ENCODE measurements around the gene S100A5. TPM values are rescaled to one million over a fixed set of nuclear protein-coding genes. Genes with fewer than 3 reads are reported as not detected.

Gene S100A5
- total RNA-seq, 1 experiment from 2014 or later, result not detected

GRCh38 chr1:153563991-153564390 lies 23.3 kb upstream of the S100A5 start:
- H4K20me1 ChIP-seq (ENCODE audit: control insufficient read depth, insufficient read depth, insufficient read length), result peaks cover 3% of the 10 kb centered on the region
- no peak overlapping the region for H3K4me3 Mint-ChIP-seq
- H4K91ac ChIP-seq (ENCODE audit: insufficient read length, low read depth, low read length), result no peak overlapping the region
- no peak overlapping the region for H2BK5ac ChIP-seq (ENCODE audit: insufficient read length, low read length)
- H2AK5ac ChIP-seq (ENCODE audit: insufficient read length, low read length), result no peak overlapping the region
- peak; percentile 27 for DNase-seq
- no peak overlapping the region for H3K56ac ChIP-seq (ENCODE audit: insufficient read length, low read depth, low read length)
- H3T11ph ChIP-seq (ENCODE audit: low read length), result no peak overlapping the region
- H3K23ac ChIP-seq (ENCODE audit: insufficient read length, low read depth, low read length), result no peak overlapping the region
- no peaks in the 10 kb centered on the region for H3K27me3 ChIP-seq (ENCODE audit: insufficient read depth, low read length)
- H3K4me1 Mint-ChIP-seq, result peaks cover 31 to 33% of the 10 kb centered on the region in 2 experiments
- no peaks in the 10 kb centered on the region for H3K9me3 ChIP-seq (ENCODE audit: control insufficient read depth, low read depth, low read length)
- H3K27ac ChIP-seq (ENCODE audit: insufficient read length, low read depth, low read length), result no peak overlapping the region
- H2BK120ac ChIP-seq (ENCODE audit: low read depth, low read length, poor library complexity, severe bottlenecking), result no peak overlapping the region
- no peak overlapping the region for H4K8ac ChIP-seq (replicated peaks; ENCODE audit: insufficient read length, low read depth, low read length)
- no peak overlapping the region for H3K9ac ChIP-seq (ENCODE audit: extremely low read depth, insufficient read length, low read length)
- H2BK12ac ChIP-seq (ENCODE audit: insufficient read length, low read depth, low read length), result no peak overlapping the region
- WGBS (ENCODE audit: extremely low coverage, insufficient read length, low lambda C conversion rate), result no CpG with 5 or more reads among the region's 7 CpGs
- no peak overlapping the region for H4K5ac ChIP-seq (ENCODE audit: insufficient read length, low read depth, low read length)
- no peaks in the 10 kb centered on the region for H3K9me3 Mint-ChIP-seq
- H3K18ac ChIP-seq (ENCODE audit: insufficient read length, low read depth, low read length), result no peak overlapping the region
- TF ChIP-seq CTCF (conservative IDR thresholded peaks at IDR 0.05), result no peak
- no peak overlapping the region for H3K27ac Mint-ChIP-seq
- H3K4me1 ChIP-seq (ENCODE audit: insufficient read depth, low read length), result peaks cover 7% of the 10 kb centered on the region; the same call in 1 of the 2 replicates
- H3K79me1 ChIP-seq (ENCODE audit: insufficient read depth, low read depth, low read length, poor library complexity, severe bottlenecking), result no peaks in the 10 kb centered on the region
- no peaks in the 10 kb centered on the region for H3K36me3 Mint-ChIP-seq (ENCODE audit: insufficient read depth in 1 of 3, low read depth in 3 of 3)
- peaks cover 6% of the 10 kb centered on the region for H3K27me3 Mint-ChIP-seq (ENCODE audit: low read depth)
- no peaks in the 10 kb centered on the region for H3K23me2 ChIP-seq (ENCODE audit: insufficient read length, low read depth, low read length, poor library complexity, severe bottlenecking)
- H3K79me2 ChIP-seq (ENCODE audit: insufficient read depth, low read length), result no peaks in the 10 kb centered on the region
- no peak overlapping the region for H3K4ac ChIP-seq (ENCODE audit: low read depth, low read length)
- peak overlapping the region; percentile 13; the same call in 1 of the 2 replicates for H3K14ac ChIP-seq (ENCODE audit: insufficient read depth, low read length)
- H3K4me2 ChIP-seq (ENCODE audit: insufficient read depth, insufficient read length, low read length), result no peak overlapping the region
- no peak overlapping the region for H2BK15ac ChIP-seq (ENCODE audit: low read depth, low read length)
- no peak overlapping the region for H2BK20ac ChIP-seq (ENCODE audit: low read depth, low read length, poor library complexity, severe bottlenecking)
- no peak overlapping the region for H2AFZ ChIP-seq (ENCODE audit: low read length)
